Measurements from ENCODE around the gene PSMD11. TPM values are rescaled to one million over a fixed set of nuclear protein-coding genes. Genes with fewer than 3 reads are reported as not detected.

The PSMD11 gene
- total RNA-seq, 1 donor from 2014 or later = 110 TPM

DNA sequence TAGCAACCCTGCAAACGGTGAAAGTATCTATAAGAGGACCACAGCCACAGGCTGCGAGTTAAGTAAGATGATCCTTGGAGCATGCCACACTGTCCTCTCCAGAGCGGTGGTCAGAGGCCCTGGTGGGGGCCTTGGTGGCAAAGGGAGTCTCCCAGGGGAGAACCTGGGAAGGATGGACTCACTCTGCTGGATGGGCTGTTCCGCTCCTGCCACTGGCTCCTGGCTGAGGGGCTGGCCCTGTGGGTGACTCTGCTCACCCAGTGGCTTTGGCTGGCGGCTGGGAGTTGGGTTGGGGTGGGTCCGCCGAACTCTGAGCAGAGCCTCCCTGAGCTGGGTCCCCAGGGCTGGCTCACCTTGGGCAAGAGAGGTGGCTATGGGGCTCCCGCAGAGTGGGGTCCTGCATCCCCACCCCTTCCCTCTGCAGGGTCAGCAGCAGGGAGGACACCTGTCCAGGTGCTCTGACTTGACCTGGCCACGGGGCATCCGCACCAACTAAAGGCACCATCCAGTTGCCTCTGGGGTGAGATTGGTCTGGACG lies 49.7 kb downstream of the PSMD11 start:
- H3K27ac Mint-ChIP-seq (ENCODE audit: unreplicated experiment) = no peak overlapping the region
- no peak for DNase-seq (ENCODE audit: low spot score)
- H3K27me3 Mint-ChIP-seq (ENCODE audit: unreplicated experiment) = peaks cover 6% of the 10 kb centered on the region
- TF ChIP-seq, protein P1, sequence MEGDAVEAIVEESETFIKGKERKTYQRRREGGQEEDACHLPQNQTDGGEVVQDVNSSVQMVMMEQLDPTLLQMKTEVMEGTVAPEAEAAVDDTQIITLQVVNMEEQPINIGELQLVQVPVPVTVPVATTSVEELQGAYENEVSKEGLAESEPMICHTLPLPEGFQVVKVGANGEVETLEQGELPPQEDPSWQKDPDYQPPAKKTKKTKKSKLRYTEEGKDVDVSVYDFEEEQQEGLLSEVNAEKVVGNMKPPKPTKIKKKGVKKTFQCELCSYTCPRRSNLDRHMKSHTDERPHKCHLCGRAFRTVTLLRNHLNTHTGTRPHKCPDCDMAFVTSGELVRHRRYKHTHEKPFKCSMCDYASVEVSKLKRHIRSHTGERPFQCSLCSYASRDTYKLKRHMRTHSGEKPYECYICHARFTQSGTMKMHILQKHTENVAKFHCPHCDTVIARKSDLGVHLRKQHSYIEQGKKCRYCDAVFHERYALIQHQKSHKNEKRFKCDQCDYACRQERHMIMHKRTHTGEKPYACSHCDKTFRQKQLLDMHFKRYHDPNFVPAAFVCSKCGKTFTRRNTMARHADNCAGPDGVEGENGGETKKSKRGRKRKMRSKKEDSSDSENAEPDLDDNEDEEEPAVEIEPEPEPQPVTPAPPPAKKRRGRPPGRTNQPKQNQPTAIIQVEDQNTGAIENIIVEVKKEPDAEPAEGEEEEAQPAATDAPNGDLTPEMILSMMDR (IDR thresholded peaks at IDR 0.05; ENCODE audit: unreplicated experiment) = no peak
- peaks cover 11% of the 10 kb centered on the region for H3K36me3 Mint-ChIP-seq (ENCODE audit: low read depth, unreplicated experiment)
- H3K4me1 Mint-ChIP-seq (ENCODE audit: unreplicated experiment) = peaks cover 13% of the 10 kb centered on the region
- no peaks in the 10 kb centered on the region for H3K9me3 Mint-ChIP-seq (ENCODE audit: unreplicated experiment)
- H3K4me3 Mint-ChIP-seq (ENCODE audit: unreplicated experiment) = no peak overlapping the region

DNA sequence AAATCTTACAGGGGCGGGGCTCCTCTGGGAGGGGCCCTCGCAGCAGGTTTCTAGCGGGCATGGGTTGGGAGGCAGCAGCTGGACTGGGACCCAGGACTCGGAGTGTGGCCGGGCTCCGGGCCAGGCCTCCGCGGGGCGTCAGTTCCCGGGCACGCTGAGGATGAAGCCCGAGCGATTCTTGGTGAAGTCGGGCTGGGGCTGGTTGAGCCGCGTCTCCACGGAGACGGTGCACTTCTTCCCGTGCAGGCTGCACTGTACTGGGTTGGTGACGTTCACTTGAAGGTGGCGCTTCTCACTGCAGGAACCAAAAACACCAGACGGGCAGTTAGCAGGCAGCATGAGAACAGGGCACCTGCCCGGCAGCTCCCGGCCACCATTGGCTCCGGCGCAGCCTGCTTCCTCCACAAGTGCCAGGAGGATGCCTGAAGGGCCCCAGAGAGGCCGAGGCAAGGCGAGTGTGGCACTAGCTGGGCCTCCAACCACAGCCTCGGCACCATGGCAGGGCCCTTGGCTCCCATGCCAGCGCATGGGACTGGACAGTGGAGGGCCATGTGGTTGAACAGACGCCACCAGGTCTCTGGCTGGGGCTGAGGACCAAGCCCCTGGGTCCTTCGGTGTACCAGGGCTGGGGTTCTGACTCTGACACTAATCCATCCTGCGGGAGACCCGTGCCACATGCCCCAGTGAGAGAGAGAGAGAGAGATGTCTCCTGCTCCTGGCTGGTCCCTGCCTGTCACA lies 50.5 kb downstream of the PSMD11 start:
- Mint-ChIP-seq H3K4me3 (ENCODE audit: unreplicated experiment) (no peak overlapping the region), H3K36me3 (ENCODE audit: low read depth, unreplicated experiment) (peaks cover 11% of the 10 kb centered on the region), H3K27me3 (ENCODE audit: unreplicated experiment) (peaks cover 6% of the 10 kb centered on the region), H3K4me1 (ENCODE audit: unreplicated experiment) (peaks cover 13% of the 10 kb centered on the region), H3K9me3 (ENCODE audit: unreplicated experiment) (no peaks in the 10 kb centered on the region), H3K27ac (ENCODE audit: unreplicated experiment) (no peak overlapping the region)
- TF ChIP-seq, protein P1 (IDR thresholded peaks at IDR 0.05; ENCODE audit: unreplicated experiment) = no peak
- no peak for DNase-seq (ENCODE audit: low spot score)

DNA sequence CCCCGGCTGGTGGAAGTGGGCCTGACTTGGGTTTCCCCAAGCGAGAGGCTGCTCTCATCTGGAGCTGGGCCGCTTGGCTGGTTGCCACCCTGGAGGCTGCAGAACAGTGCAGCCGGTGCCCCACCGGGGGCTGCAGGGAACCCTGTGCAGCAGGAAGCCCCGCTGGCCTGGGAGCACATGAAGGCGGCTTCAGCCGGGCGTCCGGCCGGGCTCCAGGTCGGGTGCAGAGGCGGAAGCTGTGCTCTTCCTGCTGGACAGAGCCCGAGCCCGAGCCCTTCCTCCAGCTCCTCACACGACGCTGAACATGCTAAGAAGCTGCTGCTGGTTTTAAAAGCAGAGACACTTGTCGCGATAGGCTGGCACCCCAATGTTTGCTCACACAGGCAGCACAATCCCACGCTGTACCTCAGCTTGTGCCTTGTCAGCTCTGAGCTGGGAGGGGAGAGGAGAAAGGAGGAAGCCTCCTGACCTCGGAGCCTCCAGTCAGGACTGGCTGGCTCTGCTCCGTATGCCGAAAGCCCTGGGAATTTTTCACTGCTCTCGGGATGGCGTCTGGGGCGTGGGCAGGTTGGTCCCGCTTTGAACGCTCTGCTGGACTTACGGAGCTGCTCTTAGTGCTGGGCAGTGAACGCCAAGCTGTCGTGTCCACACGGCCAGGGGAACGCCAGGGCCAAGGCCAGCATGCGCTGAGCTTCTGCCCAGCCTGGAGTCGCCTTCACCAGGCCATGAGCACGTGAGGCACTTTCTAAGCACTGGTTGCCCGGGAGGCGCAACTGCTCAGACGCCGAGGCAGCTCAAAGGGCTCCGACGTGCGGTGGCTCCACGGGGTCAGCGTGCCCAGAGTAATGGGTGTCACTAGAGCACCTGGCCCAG lies 51.3 kb downstream of the PSMD11 start:
- Mint-ChIP-seq H3K9me3 (ENCODE audit: unreplicated experiment) (no peaks in the 10 kb centered on the region), H3K4me3 (ENCODE audit: unreplicated experiment) (no peak overlapping the region), H3K27me3 (ENCODE audit: unreplicated experiment) (peaks cover 6% of the 10 kb centered on the region), H3K36me3 (ENCODE audit: low read depth, unreplicated experiment) (peaks cover 11% of the 10 kb centered on the region), H3K27ac (ENCODE audit: unreplicated experiment) (no peak overlapping the region), H3K4me1 (ENCODE audit: unreplicated experiment) (peaks cover 13% of the 10 kb centered on the region)
- TF ChIP-seq, protein P1 (IDR thresholded peaks at IDR 0.05; ENCODE audit: unreplicated experiment) = no peak
- no peak for DNase-seq (ENCODE audit: low spot score)

DNA sequence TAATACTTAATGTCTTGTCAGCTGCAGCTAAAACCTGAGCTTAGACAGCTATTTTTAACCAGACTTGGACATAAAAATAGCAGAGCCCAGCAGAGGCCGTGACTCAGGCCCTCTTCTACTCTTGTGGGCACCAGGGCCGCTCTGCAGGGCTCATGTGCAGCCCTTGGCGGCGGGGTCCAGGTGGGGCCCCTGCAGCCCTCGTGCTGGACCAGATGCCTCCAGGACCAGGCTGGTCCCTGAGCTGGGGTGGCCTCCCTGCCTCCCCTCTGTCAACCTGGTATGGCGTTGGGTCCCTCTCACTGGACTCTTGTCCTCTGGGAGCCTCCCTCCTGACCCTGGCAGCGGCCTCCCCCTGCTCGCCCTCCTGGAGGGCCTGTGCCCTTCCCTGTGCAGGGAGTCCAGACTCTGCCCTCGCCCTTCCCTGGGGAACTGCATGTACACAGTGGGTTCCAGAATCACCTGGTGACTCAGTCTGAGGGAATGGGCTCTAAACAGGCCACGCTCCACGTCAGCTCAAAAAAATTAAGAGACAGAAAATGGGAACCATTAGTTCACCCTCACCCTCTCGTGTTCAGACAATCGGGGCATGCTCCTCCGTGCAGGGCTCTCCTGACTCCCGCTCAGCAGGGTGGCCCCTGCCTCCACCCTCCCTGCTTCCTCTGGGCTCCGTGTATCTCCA lies 52.2 kb downstream of the PSMD11 start:
- Mint-ChIP-seq H3K4me3 (ENCODE audit: unreplicated experiment) (no peak overlapping the region), H3K36me3 (ENCODE audit: low read depth, unreplicated experiment) (peaks cover 11% of the 10 kb centered on the region), H3K9me3 (ENCODE audit: unreplicated experiment) (no peaks in the 10 kb centered on the region), H3K27ac (ENCODE audit: unreplicated experiment) (no peak overlapping the region), H3K27me3 (ENCODE audit: unreplicated experiment) (peaks cover 6% of the 10 kb centered on the region), H3K4me1 (ENCODE audit: unreplicated experiment) (peaks cover 13% of the 10 kb centered on the region)
- DNase-seq (ENCODE audit: low spot score) = no peak
- TF ChIP-seq, protein P1 (IDR thresholded peaks at IDR 0.05; ENCODE audit: unreplicated experiment) = no peak
